GM19468 (cell line): Measurements from ENCODE around the gene TMEM204.
"Not testable (repeated sequence)": the region's sequence is repeated elsewhere in the genome, so short reads cannot be mapped to it uniquely, and the experiment has no call there.

ENCODE experiments used
- ATAC-seq: cut with Tn5 transposase; IDR thresholded peaks from one replicate; pipeline ENCODE4 v1.9.1; 2021; ENCODE audit warnings: mild to moderate bottlenecking, moderate library complexity, moderate number of reproducible peaks; ENCODE audit not compliant: unreplicated experiment; ENCODE audit errors: extremely low read depth

Gene TMEM204

DNA sequence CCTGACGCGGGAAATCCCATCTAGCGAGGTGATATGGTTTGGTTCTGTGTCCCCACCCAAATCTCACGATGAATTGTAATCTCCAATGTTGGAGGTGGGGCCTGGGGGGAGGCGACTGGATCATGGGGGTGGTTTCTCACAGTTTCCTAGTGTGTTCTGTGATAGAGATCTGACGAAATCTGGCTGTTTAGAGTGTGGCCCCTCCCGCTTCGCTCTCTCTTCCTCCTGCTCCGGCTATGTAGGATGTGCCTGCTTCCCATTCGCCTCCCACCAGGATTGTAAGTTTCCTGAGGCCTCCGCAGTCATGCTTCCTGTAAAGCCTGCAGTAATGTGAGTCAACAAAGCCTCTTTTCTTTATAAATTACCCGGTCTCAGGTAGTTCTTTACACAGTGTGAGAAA lies 46.8 kb downstream of the TMEM204 start:
- ATAC-seq = no peak

DNA sequence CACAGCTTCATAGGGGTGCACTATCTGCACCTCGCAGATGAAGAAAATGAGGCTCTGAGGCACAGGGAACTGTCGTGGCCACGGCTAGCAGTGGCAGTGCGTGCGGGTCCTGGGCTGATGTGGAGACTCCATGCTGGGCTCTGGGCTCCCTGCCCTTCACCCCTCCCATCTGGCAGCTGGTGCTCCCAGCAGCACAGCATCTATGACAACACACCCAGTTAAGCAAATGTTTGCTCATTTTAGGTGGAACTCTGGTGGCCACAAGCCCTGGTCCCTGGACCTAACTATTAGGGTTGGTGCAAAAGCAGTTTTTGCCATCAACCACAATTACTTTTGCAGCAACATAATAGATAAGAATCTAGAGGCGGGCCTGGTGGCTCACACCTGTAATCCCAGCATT lies 47.5 kb downstream of the TMEM204 start:
- ATAC-seq = no peak

DNA sequence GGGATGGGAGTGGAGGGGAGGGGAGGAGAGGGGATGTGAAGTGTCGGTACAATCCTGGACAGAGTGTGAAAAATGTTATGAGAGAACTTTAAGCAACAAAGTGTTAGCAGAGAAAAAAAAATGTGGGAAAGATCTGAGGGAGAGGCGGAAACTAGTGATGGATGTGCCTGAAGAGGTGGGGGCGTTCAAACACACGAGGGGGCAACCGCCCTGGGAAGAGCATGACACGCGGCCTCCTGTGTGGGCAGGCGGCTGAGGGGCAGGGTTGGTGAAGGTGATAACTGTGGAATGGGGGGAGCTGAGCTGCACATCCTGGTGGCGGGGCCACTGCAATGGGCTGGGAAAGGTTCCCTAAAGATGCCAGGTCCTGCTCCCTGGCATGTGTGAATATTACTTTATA lies 48.3 kb downstream of the TMEM204 start:
- no peak for ATAC-seq

DNA sequence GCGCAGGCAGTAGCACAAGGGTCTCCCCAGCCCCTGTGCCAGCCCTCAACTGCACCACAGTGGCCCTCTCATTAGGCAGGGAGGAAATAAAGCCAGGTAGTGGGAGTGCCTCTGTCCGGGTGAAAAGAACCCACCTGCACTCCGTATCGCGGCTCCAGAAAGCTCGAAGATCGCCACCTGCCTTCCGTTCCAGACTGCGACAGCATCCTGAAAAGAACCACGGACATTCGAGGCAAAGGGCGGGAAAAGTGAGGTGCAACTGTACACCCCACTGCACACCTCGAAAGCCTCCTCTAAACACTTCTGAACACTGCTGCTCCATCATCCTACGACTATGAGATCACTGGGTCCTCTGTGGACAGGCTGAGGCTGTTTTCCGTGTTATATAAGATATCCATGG lies 49.7 kb downstream of the TMEM204 start:
- no peak for ATAC-seq

DNA sequence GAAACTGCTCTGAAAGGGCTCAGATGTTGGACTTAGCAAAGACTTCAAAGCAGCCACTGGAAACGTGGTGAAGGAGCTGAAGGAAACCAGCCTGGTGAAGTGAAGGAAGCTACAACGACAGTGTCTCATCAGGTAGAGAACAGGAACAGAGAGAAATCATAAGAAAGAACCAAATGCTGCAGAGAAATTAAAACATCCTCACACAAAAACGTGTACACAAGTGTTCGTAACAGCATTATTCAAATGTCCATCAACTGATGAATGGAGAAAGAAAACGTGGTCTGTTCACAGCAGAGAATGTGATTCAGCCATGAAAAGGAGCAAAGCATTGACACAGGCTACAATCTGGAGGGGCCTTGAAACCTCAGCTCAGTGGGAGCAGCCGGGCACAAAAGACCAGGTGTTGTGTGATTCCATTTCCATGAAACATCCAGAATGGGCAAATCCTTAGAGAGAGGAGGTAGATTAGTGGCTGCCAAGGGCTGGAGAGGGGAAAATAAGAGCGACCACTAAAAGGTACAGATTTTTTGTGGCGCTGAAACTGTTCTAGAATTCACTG lies 51.5 kb downstream of the TMEM204 start:
- no peak for ATAC-seq

DNA sequence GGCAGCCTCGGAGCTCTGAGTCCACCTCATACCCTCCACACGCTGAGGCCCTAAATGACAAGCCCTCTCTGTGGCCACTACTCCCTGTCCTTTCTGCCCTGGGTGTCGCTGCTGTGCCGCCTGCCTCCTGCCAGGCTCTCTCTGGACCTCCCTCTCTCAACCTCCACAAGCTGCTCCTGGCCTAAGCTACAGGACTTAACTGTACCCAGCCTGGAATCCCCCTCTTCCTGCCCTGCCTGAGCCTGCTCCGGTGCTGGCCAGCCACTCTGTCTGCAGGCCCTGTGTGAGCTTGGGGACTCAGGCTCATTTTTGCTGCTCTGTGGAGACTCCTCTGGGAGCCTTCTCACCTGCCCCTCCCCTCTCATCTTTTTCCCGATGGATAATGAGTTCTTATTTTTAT lies 56.9 kb downstream of the TMEM204 start:
- no peak for ATAC-seq

DNA sequence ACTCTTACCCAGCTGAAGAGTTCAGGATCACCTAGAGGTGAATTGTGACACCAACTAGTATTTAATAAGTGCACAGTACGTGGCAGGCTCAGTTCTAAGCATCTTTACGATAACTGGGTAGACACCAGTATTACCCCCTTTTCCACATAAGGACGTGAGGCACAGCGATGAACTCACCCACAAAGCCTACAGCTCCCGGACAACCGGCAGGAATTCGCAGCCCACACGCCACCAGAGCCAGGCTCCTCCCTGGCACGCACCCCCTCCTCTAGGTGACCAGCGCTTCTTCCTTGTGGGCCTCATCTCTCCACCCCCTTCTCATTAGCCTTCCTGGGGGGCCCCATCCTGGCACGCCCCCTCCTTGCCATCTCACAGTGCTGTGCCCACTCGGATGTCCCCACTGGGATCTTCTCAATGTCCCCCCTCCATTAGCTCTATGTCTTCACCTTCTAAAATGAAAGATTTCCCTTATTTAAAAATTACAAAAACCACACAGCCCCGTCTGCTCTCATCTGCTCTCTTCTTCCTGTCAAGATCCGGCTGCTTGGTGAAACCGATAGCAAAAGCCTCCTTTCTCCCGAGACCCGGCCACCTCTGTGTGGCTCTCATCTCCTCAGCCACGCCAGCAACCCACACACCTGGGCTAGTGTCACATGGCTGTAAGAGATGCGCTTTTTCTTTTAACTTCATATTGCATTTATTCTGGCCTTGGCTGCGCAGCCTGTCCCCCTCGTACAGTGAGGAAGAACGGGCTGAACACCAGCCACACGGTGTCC lies 57.7 kb downstream of the TMEM204 start:
- no peak for ATAC-seq

DNA sequence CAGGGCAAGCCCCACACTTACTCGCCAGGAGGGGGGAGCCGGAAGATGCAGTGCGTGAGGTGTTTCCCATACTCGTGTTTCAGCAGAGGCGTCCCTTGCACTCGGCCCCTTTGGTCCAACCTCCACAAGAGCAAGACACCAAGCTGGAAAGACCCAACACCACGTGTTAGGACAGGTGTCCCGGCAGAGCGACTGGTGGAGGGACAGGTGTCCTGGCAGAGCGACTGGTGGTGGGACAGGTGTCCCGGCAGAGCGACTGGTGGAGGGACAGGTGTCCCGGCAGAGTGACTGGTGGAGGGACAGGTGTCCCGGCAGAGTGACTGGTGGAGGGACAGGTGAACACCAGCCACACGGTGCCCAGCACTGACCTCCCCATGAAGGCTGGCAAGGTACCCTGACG lies 59.0 kb downstream of the TMEM204 start:
- ATAC-seq = no peak

DNA sequence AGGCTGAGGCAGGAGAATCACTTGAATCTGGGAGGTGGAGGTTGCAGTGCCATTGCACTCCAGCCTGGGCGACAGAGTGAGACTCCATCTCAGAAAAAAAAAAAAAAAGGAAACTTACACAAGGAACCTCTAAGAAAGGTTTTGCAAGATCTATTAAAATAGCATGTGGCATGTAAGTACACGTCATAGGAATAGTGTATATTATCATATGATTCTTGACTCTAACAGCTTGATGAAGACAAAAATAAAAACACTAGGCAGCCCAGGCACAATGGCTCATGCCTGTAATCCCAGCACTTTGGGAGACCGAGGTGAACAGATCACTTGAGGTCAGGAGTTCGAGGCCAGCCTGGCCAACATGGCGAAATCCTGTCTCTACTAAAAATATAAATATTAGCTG lies 62.0 kb downstream of the TMEM204 start:
- not testable (repeated sequence) for ATAC-seq

DNA sequence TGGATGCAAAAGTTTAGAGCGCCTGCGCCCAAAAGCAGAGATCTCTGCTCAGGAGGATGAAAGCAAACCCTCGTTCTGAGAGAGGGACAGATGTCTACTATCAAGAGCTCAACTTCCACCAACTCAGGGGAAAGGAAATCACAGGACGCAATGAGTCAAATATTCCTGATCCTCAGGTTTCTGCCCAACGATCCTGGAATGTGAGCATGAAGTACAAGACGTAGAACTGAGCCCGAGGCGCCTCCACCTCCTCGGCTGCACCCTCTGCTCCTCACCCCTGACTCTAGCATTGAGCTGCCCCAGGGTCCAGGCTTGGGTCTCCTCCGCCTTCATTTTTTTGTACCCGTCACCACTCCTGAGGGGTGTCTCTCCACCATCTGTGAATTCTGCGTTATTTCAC lies 63.0 kb downstream of the TMEM204 start:
- ATAC-seq = no peak

DNA sequence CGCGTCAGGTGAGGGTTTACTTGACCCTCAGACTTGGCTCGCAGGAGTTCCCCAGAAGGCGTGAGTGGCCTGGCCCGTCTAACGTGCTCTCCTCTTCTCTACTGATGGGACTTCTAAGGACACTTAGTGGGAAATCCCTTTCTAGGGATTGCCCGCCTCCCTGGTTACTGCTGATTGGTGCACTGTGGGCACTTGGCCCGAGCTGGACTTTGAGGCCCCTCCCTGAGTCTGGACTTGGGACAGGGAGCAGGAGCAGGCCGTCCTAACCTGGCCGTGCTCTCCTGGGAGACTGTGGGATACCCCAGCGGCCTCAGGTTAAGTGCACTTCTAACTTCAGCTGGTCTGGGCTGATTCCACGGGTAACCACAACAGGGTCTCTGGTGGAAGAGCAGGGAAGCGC lies 63.7 kb downstream of the TMEM204 start:
- ATAC-seq = no peak

DNA sequence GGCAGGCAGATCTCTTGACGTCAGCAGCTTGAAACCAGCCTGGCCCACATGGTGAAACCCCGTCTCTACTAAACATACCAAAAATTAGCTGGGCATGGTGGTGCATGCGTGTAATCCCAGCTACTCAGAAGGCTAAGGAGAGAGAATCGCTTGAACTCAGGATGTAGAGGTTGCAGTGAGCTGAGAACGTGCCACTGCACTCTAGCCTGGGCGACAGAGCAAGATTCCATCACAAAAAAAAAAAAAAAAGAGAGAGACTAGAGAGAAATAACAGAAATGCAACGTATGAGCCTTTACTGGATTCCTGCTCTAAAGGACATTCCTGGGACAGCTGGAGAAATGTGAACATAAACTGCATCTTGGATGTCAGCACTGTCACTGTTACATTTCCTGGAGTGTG lies 67.6 kb downstream of the TMEM204 start:
- ATAC-seq = no peak

DNA sequence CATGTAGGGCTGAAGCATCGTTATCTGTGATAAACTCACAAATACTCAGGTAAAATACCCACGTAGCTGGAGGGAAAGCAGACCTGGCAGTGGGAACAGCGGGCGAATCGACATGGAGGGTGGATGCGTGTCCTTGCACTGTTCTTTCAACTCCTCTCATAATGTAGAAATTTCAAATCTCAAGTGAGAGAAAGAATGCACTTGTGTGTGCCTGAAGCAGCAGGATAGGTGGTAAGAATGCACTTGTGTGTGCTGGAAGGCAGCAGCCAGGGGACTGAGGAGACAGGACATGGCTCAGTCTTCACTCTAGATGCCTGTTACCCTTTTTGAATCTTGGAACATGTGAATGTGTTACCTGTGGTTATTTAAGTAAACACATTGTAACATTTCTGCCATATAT lies 68.0 kb downstream of the TMEM204 start:
- no peak for ATAC-seq

DNA sequence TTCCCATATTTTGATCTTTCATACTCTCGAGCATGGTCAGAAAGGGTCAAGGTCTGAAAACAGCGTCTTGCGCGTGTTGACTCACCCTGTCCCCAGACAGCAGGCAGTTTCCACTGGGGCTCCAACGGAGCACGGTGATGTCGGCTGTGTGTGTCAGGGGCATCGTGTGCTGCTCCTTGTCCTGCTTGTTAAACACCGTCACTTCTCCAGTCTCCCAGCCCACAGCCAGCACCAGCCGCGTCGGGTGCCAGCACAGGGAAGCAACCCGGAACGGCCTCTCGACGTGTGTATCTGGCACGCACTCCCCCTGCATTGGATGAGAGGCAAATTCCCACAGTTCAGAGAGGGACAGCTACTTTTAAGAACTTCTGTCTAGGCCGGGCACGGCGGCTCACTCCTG lies 68.8 kb downstream of the TMEM204 start:
- no peak for ATAC-seq
